Ascending aorta (tissue), 2 donors: Measurements from ENCODE around the gene GNPDA1. TPM values are rescaled to one million over a fixed set of nuclear protein-coding genes. Genes with fewer than 3 reads are reported as not detected.

Experiments
- DNase-seq, 2 donors: peaks; one replicate each; pipeline ENCODE4 v3.0.0-alpha.2; 2019; ENCODE audit warnings: low spot score in 2 of 2
- H3K27ac ChIP-seq, 2 donors: fragments of 200-600 bp; sonication (generic); one replicate each; pipeline ENCODE4 v1.5.1; 2016 to 2017; ENCODE audit warnings: mild to moderate bottlenecking in 1 of 2
- H3K27me3 ChIP-seq: fragments of 200-600 bp; sonication (generic); one replicate; pipeline ENCODE4 v1.5.1; 2017
- H3K36me3 ChIP-seq, 2 donors: fragments of 200-600 bp; sonication (generic); one replicate each; pipeline ENCODE4 v1.5.1; 2016
- H3K4me1 ChIP-seq, 2 donors: fragments of 200-600 bp; sonication (generic); one replicate each; pipeline ENCODE4 v1.5.1; 2016 to 2017; ENCODE audit warnings: mild to moderate bottlenecking in 1 of 2
- H3K4me3 ChIP-seq, 2 donors: fragments of 200-600 bp; sonication (generic); one replicate each; pipeline ENCODE4 v1.5.1; 2016 to 2017; ENCODE audit warnings: mild to moderate bottlenecking in 1 of 2
- H3K9me3 ChIP-seq, 2 donors: fragments of 200-600 bp; sonication (generic); one replicate each; pipeline ENCODE4 v1.5.1; 2016
- intact Hi-C: fragments of 100-400 bp; cut with DNase I; formaldehyde crosslinking; loops from one replicate; pipeline ENCODE4 v1.15.1; 2023
- total RNA-seq: library from RNA; depleted of rRNA; stranded (reverse); fragments of >200 nt; gene quantifications from one replicate; pipeline ENCODE4 v1.1.0, GENCODE V29; 2016
- TF ChIP-seq, protein P1 (sequence below), 3 experiments: fragments of 200-600 bp in 2 of 3; fragments of 450-650 bp in 1 of 3; sonication (generic) in 2 of 3; IDR thresholded peaks; one replicate each; pipeline ENCODE4 v1.5.1; 2016 to 2019; ENCODE audit warnings: antibody characterized with exemption in 3 of 3, mild to moderate bottlenecking in 1 of 3, moderate library complexity in 1 of 3

The GNPDA1 gene
- total RNA-seq, 1 donor from 2014 or later, result 185 TPM

- no peak for DNase-seq
- Histone ChIP-seq H3K4me3 (no peak overlapping the region), H3K27ac (no peak overlapping the region), H3K27me3 (no peaks in the 10 kb centered on the region), H3K36me3 (peaks cover 35 to 56% of the 10 kb centered on the region in 2 donors), H3K4me1 (no peaks in the 10 kb centered on the region), H3K9me3 (no peaks in the 10 kb centered on the region)
- TF ChIP-seq, protein P1, sequence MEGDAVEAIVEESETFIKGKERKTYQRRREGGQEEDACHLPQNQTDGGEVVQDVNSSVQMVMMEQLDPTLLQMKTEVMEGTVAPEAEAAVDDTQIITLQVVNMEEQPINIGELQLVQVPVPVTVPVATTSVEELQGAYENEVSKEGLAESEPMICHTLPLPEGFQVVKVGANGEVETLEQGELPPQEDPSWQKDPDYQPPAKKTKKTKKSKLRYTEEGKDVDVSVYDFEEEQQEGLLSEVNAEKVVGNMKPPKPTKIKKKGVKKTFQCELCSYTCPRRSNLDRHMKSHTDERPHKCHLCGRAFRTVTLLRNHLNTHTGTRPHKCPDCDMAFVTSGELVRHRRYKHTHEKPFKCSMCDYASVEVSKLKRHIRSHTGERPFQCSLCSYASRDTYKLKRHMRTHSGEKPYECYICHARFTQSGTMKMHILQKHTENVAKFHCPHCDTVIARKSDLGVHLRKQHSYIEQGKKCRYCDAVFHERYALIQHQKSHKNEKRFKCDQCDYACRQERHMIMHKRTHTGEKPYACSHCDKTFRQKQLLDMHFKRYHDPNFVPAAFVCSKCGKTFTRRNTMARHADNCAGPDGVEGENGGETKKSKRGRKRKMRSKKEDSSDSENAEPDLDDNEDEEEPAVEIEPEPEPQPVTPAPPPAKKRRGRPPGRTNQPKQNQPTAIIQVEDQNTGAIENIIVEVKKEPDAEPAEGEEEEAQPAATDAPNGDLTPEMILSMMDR (IDR thresholded peaks at IDR 0.05), result no peak
- intact Hi-C loops, result no loop called here
Measured at GRCh38 chr5:142003266-142003800, 9.5 kb downstream of the GNPDA1 start.

DNA sequence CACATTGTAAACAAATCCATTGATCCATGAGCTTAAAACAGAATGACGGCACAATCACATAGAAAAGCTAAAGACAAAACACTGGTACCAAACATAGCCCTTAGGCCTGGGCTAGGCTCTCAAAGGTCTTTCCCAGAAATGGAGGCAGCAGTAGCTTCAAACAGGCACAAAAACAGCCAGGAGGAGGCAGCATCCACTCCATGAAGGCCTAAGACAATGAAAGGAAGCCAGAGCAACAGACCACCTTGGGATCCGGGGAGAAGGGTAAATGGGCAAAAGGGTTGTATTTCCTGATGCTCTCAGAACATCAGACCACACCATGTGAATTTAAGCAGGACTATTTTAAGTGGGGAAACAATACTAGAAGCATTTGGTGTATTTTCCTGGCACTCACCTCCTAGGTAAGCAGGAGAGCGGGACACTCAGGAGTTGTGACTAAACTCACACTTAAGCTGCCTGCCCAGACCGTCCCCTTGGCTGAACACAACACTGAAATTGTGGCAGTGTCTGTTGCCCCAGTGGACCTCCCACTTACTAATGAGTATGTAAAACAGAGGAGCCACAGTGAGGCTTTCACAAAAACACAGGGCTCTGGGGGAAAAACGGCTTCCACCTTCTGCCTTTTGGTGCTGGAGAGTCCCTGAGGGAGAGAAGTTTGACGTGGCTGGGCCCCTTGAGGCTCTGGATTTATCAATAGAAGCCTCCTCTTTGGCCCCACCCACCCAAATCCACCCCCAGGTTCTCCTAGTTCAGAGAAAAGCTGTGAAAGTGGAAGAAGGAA, 11.9 kb downstream of the GNPDA1 start:
- no peaks in the 10 kb centered on the region for H3K27me3 ChIP-seq
- H3K4me1 ChIP-seq, result no peaks in the 10 kb centered on the region
- peaks cover 31 to 52% of the 10 kb centered on the region in 2 donors for H3K36me3 ChIP-seq
- no peak overlapping the region for H3K4me3 ChIP-seq
- intact Hi-C loops, result no loop called here
- DNase-seq, result no peak
- peak overlapping the region; percentile 67 to 75 for H3K27ac ChIP-seq
- TF ChIP-seq, protein P1 (IDR thresholded peaks at IDR 0.05), result peak in 2 of 3 experiments; percentile 8 to 39
- no peaks in the 10 kb centered on the region for H3K9me3 ChIP-seq

DNA sequence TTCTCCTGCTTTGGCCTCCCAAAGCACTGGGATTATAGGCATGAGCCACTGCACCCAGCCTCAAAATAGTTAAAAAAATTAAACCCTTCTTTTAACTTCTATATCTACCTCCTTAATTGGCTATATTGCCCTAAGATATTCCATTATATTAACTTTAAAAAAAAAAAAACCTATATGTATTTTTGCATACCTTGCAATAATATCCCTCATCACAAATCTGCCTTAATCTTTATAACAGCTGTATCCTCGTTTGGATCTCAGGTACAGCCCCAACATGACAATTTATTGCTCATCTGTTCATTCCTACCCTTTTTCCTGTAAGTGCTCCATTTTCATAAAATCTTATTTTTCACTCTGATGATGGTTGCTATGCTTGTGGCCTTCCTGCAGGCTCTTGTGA, 12.7 kb downstream of the GNPDA1 start:
- H3K9me3 ChIP-seq, result no peaks in the 10 kb centered on the region
- no peak overlapping the region for H3K4me3 ChIP-seq
- TF ChIP-seq, protein P1 (IDR thresholded peaks at IDR 0.05), result no peak
- H3K36me3 ChIP-seq, result peaks cover 25 to 51% of the 10 kb centered on the region in 2 donors
- no peak overlapping the region for H3K27ac ChIP-seq
- no peak for DNase-seq
- H3K4me1 ChIP-seq, result no peaks in the 10 kb centered on the region
- H3K27me3 ChIP-seq, result no peaks in the 10 kb centered on the region
- intact Hi-C loops, result no loop called here

DNA sequence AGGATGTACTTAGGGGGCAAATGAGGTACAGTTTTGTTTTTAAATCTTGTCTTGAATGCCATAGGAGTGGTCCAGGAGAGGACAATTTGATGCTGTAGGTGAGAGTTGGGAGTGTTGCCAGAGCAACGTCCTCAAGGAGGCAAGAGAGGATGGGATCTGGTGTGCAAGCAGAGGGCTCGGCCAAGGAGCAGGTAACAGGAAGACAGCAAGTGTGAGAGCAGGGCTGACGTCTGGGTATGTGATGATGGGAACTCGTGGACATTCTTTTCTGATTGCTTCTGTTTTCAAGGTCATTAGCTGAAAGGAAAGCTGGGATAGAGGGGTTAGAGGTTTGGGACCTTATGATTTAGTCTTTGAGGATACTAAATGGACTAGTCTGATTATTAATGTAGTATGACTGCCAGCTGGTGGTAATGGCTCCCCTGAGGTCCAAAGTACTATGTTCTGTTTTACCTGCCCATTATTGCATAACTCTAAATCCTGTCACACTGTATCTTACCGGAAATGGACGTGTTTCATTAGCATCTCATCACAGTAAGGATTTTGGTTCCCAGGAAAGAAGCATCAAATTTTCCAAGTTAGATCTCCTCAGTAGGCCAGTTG, 15.4 kb downstream of the GNPDA1 start:
- H3K4me3 ChIP-seq, result no peak overlapping the region
- no peaks in the 10 kb centered on the region for H3K9me3 ChIP-seq
- TF ChIP-seq, protein P1 (IDR thresholded peaks at IDR 0.05), result no peak
- no peaks in the 10 kb centered on the region for H3K27me3 ChIP-seq
- DNase-seq, result no peak
- peaks cover 19 to 40% of the 10 kb centered on the region in 2 donors for H3K36me3 ChIP-seq
- no peak overlapping the region for H3K27ac ChIP-seq
- no peaks in the 10 kb centered on the region for H3K4me1 ChIP-seq
- intact Hi-C loops, result loop anchor here (10.0 kb wide), 1 partner anchor 697 kb away; no protein-coding TSS in a partner anchor

- H3K4me3 ChIP-seq, result no peak overlapping the region
- peaks cover 25 to 36% of the 10 kb centered on the region in 2 donors for H3K36me3 ChIP-seq
- TF ChIP-seq, protein P1 (IDR thresholded peaks at IDR 0.05), result no peak
- H3K4me1 ChIP-seq, result no peaks in the 10 kb centered on the region
- H3K27me3 ChIP-seq, result no peaks in the 10 kb centered on the region
- H3K27ac ChIP-seq, result no peak overlapping the region
- no peaks in the 10 kb centered on the region for H3K9me3 ChIP-seq
- intact Hi-C loops, result loop anchor here (10.0 kb wide), 1 partner anchor 699 kb away; no protein-coding TSS in a partner anchor
- DNase-seq, result no peak
Measured at GRCh38 chr5:141995656-141996055, 17.2 kb downstream of the GNPDA1 start.
